Loucy (cell line): ENCODE results near the gene LLCFC1.

Source experiments
- EZH2phosphoT487 ChIP-seq: fragments of 200-600 bp; IDR thresholded peaks from 2 replicates; pipeline ENCODE4 v1.6.1; 2018; ENCODE audit warnings: antibody characterized with exemption, mild to moderate bottlenecking, moderate library complexity, borderline replicate concordance
- TF ChIP-seq, protein P1 (sequence below): fragments of 200-600 bp; sonication (generic); conservative IDR thresholded peaks from 2 replicates; pipeline ENCODE4 v1.5.1; 2014; ENCODE audit warnings: mild to moderate bottlenecking, antibody characterized with exemption, low read length

- TF ChIP-seq, protein P1, sequence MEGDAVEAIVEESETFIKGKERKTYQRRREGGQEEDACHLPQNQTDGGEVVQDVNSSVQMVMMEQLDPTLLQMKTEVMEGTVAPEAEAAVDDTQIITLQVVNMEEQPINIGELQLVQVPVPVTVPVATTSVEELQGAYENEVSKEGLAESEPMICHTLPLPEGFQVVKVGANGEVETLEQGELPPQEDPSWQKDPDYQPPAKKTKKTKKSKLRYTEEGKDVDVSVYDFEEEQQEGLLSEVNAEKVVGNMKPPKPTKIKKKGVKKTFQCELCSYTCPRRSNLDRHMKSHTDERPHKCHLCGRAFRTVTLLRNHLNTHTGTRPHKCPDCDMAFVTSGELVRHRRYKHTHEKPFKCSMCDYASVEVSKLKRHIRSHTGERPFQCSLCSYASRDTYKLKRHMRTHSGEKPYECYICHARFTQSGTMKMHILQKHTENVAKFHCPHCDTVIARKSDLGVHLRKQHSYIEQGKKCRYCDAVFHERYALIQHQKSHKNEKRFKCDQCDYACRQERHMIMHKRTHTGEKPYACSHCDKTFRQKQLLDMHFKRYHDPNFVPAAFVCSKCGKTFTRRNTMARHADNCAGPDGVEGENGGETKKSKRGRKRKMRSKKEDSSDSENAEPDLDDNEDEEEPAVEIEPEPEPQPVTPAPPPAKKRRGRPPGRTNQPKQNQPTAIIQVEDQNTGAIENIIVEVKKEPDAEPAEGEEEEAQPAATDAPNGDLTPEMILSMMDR: no peak
- TF ChIP-seq EZH2phosphoT487: no peak
These were observed 43.1 kb upstream of the LLCFC1 start for GRCh38 chr7:142896151-142896550.
